Panc1 (cell line): ENCODE data around the gene DPYD. TPM values are rescaled to one million over a fixed set of nuclear protein-coding genes. Genes with fewer than 3 reads are reported as not detected.

Experiments
- ATAC-seq: fragments of 200-7000 bp; cut with Tn5 transposase; 2 replicates; pipeline ENCODE4 v1.9.1; 2020; ENCODE audit warnings: mild to moderate bottlenecking, moderate library complexity
- BruUV-seq: library from RNA; stranded (reverse); fragments of 400-500 nt; replicated peaks from 2 replicates; lab custom pipeline; 2021; lab: Mats Ljungman, UMichigan
- CTCF ChIA-PET: fragments of 300-600 bp; sonication (Branson Sonifier 250); formaldehyde crosslinking; loops from one replicate; lab custom pipeline; 2022; ENCODE audit warnings: antibody characterized with exemption; lab: Charles Lee
- POLR2A ChIA-PET: fragments of 300-600 bp; sonication (Branson Sonifier 250); formaldehyde crosslinking; loops from one replicate; lab custom pipeline; 2022; ENCODE audit warnings: antibody characterized with exemption; lab: Charles Lee
- DNase-seq: peaks from one replicate; pipeline ENCODE4 v3.0.0-alpha.2; 2010; ENCODE audit warnings: low read depth, low spot score
- H3K27ac ChIP-seq: 2 replicates; pipeline ENCODE4 v1.5.1; 2011; ENCODE audit warnings: mild to moderate bottlenecking, low read length, inconsistent platforms
- H3K27me3 ChIP-seq: fragments of 200-500 bp; sonication (Bioruptor generic); 2 replicates; pipeline ENCODE4 v1.6.0; 2014; ENCODE audit warnings: low read length, inconsistent platforms; ENCODE audit not compliant: control insufficient read depth, insufficient read depth
- H3K36me3 ChIP-seq: fragments of 200-500 bp; sonication (Bioruptor generic); 2 replicates; pipeline ENCODE4 v1.5.1; 2014; ENCODE audit warnings: inconsistent platforms, mild to moderate bottlenecking, low read length, moderate library complexity; ENCODE audit not compliant: control insufficient read depth, insufficient read depth
- H3K4me1 ChIP-seq: 2 replicates; pipeline ENCODE4 v1.5.1; 2011; ENCODE audit warnings: inconsistent platforms, mild to moderate bottlenecking, low read length, moderate library complexity; ENCODE audit not compliant: control insufficient read depth, insufficient read depth
- H3K4me3 ChIP-seq, 2 experiments: 2 replicates each; pipeline ENCODE4 v1.5.1; 2011 to 2012; ENCODE audit warnings: low read depth in 2 of 2, low read length in 2 of 2, mild to moderate bottlenecking in 2 of 2, inconsistent platforms in 1 of 2, moderate library complexity in 1 of 2
- H3K9me3 ChIP-seq: fragments of 200-500 bp; sonication (Bioruptor generic); 2 replicates; pipeline ENCODE4 v1.5.1; 2014; ENCODE audit warnings: low read depth, mild to moderate bottlenecking, inconsistent platforms, low read length, moderate library complexity; ENCODE audit not compliant: control insufficient read depth, insufficient read depth
- CTCF ChIP-seq: fragments of 450-650 bp; IDR thresholded peaks from 2 replicates; pipeline ENCODE4 v1.5.1; 2017; ENCODE audit warnings: mild to moderate bottlenecking
- POLR2AphosphoS5 ChIP-seq: IDR thresholded peaks from 2 replicates; pipeline ENCODE4 v1.6.1; 2012; ENCODE audit warnings: mild to moderate bottlenecking, low read depth, low read length, moderate library complexity
- REST ChIP-seq, 2 experiments: IDR thresholded peaks; 2 replicates each; pipeline ENCODE4 v1.6.1; 2011 to 2012; ENCODE audit warnings: low read depth in 2 of 2, control low read depth in 1 of 2, low read length in 1 of 2, mild to moderate bottlenecking in 1 of 2, moderate library complexity in 1 of 2; ENCODE audit not compliant: insufficient read depth in 1 of 2
- SIN3A ChIP-seq: IDR thresholded peaks from 2 replicates; pipeline ENCODE4 v1.6.1; 2012; ENCODE audit warnings: low read depth, mild to moderate bottlenecking, low read length, moderate library complexity, borderline replicate concordance; ENCODE audit not compliant: insufficient read depth
- TCF7L2 ChIP-seq: IDR thresholded peaks from 2 replicates; pipeline ENCODE4 v1.6.1; 2011; ENCODE audit warnings: mild to moderate bottlenecking, low read depth, low read length, inconsistent platforms
- in situ Hi-C: cut with HindIII; loops from 2 replicates; pipeline ENCODE4 v1.10.0; 2016; ENCODE audit warnings: low sequenced_read_pairs, low pct_unique_long_range_greater_than_20kb
- intact Hi-C: fragments of 100-400 bp; cut with micrococcal nuclease; formaldehyde crosslinking; loops from one replicate; pipeline ENCODE4 v1.10.0; 2022; ENCODE audit not compliant: unreplicated experiment
- total RNA-seq: library from RNA; stranded (reverse); gene quantifications from one replicate; pipeline ENCODE4 v1.2.1, GENCODE V29; 2021; ENCODE audit not compliant: unreplicated experiment

The DPYD gene
- total RNA-seq, 1 experiment from 2014 or later = 2.0 TPM

- TF ChIP-seq REST (IDR thresholded peaks at IDR 0.05; ENCODE audit: insufficient read depth in 1 of 2, low read depth in 2 of 2, low read length in 1 of 2) (no peak), SIN3A (no peak), TCF7L2 (no peak), POLR2AphosphoS5 (no peak)
- no peak overlapping the region for H3K27ac ChIP-seq
- H3K27me3 ChIP-seq = no peaks in the 10 kb centered on the region
- H3K9me3 ChIP-seq = no peaks in the 10 kb centered on the region
- DNase-seq = no peak
- no peaks in the 10 kb centered on the region for H3K36me3 ChIP-seq
- ATAC-seq = no peak
- H3K4me3 ChIP-seq = no peak overlapping the region
- intact Hi-C loops (no loop called here), in situ Hi-C loops (no loop called here)
- no TSS peak for BruUV-seq
- ChIA-PET POLR2A (no interaction called here), CTCF (no interaction called here)
- H3K4me1 ChIP-seq = no peaks in the 10 kb centered on the region
Observed at GRCh38 chr1:97252925-97253324, 667.9 kb downstream of the DPYD start.

GRCh38 chr1:97252076-97252475 lies 668.8 kb downstream of the DPYD start:
- CTCF ChIA-PET = no interaction called here
- ATAC-seq = no peak
- in situ Hi-C loops = no loop called here

More at GRCh38 chr1:97252076-97252475, 668.8 kb downstream of the DPYD start:
- Histone ChIP-seq H3K4me3 (no peak overlapping the region), H3K9me3 (no peaks in the 10 kb centered on the region), H3K27ac (no peak overlapping the region), H3K36me3 (no peaks in the 10 kb centered on the region), H3K4me1 (no peaks in the 10 kb centered on the region), H3K27me3 (no peaks in the 10 kb centered on the region)
- intact Hi-C loops = no loop called here
- BruUV-seq = no TSS peak
- DNase-seq = no peak
- POLR2A ChIA-PET = no interaction called here
- no peak for TF ChIP-seq REST (IDR thresholded peaks at IDR 0.05; ENCODE audit: insufficient read depth in 1 of 2, low read depth in 2 of 2, low read length in 1 of 2)
- TF ChIP-seq POLR2AphosphoS5 = no peak
- TF ChIP-seq CTCF = no peak
- TF ChIP-seq TCF7L2 = no peak
- TF ChIP-seq SIN3A = no peak
